ENCODE results near the gene SGMS1.

Gene SGMS1

DNA sequence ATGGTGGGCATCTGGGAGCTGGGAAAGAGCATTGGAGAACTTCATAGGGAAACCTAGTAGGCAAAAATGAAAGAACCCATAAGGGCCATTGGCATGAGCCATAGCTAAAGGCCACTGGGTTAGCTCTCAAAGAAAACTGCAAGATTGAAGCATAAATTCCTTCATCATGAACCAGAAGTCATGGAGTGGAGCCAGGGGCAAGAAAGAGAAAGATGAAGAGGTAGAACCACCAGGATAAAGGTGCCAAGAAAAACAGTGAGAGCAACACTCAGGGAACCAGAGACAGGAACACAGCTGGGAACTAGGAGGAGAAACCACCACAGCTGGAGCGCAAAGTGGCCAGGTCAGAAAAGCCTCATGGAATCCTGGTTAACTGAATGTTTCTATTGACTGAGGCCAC is 11.5 kb upstream of the SGMS1 start:
- DNase-seq = no peak

DNA sequence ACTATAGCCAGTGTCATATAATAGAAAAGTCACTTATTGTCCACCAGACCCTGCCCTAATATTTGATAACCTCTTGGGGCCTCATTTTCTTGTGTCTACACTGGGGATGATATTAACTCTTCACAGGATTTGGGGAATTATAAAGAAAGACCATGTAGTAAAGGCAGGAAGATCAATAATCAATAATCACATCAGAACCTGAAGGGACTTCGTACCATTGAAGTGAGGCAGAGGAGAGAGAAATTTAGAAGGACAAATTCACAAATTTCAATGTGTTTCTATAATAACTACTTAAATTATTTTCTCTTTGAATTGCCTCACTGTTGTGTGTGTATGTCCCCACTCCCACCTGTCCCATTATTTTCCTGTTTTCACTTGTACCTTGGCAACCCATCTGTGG is 10.7 kb upstream of the SGMS1 start:
- DNase-seq = no peak

DNA sequence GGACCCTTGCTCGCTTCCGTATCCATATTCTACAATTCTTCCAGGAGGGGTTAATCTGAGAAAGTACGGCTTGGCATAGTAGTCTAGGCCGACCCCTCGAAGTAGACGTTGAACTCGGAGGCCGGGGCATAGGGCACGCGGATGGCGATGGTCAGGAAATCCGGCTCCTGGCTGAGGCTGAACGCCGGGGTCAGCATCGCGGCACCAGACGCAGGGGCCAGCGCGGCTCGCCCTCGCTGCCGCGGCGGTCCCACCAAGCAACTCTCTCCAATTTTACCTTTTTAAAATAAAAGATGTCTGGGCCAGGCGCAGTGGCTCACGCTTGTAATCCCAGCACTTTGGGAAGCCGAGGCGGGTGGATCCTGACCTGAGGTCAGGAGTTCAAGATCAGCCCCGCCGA is 7.3 kb upstream of the SGMS1 start:
- DNase-seq = no peak

DNA sequence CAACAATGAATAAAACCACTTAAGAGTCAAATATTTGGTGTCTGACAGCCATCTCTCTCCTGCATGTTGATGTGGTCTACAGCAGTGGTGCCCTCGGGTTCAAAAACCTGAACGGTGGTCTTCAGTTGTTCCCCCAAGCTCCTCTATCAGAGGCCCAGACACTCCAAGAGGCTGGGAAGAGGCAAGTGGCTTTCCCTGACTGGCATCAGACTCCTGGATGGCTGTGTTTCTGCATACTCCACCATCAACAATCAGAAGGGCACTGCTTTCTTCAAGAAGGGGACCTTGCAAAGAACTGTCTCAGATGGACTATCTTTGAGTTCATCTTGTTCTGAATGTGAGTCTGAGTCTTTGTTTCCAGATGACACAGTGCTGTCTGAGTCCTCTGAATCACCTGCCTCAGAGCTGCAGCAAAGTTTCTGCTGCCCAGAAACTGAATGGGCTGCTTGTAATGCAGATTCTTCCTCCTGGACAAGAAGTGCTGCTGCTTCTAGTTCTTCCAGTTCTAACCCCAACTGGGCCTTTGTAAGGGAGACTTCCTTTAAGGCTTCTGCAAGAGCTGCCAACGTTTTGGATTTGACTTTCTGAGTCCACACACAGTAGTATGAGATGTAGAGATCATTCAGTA is 5.9 kb upstream of the SGMS1 start:
- no peak for DNase-seq

DNA sequence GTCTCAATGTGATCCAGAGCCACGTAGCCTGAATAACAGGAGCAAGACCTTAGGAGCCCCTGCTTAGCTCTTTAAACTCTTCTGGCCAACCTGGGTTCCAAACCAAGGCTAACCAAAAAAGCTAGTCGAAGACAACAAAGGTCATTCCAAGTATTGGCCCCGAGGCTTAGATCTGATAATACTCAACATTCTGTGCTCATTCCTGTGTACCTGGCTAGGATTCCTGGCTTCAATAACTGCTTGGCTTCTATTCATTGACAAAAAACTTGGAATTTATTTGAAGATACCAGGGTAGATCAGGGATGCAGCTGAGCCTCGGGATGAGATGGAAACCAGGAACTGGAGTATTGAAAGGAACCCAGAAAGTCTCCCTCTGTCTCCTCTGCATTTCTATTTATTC is 4.1 kb upstream of the SGMS1 start:
- no peak for DNase-seq

DNA sequence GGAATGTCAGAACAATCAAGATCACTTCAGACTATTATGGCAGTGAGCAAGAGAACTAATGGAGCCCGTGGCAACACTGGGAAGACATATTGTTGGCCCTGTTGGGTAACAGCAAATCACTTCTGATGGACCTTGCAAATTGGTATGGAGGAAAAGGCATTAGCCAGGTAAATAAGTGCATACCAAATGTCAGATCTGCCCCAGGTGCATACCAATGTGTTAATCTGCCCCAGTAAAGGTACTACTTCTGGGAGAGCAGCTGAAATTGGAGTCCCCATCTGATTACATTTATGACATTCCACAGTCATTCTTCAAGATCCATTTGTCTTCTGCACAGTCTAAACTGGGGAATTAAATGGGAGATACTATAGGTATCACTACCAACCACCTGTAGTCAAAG is 3.7 kb upstream of the SGMS1 start:
- no peak for DNase-seq

DNA sequence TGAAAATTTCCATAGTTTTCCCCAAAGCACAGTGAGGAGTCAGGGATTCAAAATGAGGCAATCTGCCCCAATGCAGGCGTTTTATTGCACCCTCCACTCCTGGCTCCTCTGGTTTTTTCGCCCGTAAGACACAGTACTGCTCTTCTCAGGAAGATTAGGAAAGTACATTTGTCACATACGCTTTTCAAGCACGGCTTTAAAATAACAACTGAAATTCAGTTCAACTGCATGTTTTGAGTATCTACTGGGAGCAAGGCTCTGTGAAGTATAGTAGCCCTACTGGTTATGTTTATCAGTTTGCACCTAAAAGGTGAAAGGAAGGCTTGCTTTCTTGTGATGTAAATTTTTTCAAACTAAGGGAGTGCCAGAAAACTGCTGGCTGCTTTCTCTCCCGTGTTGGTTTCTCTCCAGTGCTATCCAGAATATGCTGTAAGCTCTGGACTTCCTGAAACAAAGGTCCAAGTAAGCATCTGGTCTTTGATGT is 1.9 kb upstream of the SGMS1 start:
- no peak for DNase-seq

DNA sequence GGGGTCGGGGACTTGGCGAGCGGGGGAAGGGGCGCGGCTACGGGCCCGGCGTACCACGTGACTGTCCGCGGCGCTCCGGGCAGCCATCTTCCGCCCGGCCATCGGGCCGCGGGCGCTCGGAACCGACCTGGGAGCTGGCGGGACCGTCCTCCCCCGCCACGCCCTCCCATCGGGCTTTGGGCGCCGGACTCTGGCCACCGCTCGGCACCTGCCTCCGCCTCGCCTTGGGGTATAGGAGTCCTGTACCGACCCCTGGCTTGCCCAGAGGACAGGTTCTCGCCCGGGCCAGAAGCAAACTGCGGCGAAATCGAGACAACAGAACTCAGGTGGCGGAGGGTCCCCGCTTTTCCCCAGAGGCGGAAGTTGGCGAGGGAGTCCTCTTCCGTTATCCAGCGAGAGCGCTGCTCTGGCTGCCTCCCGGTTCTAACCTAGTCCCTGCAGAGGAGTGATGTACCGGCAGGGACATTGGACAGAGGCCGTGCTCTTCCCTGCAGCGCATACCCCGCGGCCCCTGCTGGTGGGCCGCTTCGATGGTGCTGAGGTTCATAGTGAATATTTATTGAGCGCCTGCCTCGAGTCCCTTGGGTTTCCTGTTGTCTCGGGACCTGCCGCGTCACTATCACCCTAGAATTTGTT is 1.2 kb upstream of the SGMS1 start:
- DNase-seq = peak; percentile 69

DNA sequence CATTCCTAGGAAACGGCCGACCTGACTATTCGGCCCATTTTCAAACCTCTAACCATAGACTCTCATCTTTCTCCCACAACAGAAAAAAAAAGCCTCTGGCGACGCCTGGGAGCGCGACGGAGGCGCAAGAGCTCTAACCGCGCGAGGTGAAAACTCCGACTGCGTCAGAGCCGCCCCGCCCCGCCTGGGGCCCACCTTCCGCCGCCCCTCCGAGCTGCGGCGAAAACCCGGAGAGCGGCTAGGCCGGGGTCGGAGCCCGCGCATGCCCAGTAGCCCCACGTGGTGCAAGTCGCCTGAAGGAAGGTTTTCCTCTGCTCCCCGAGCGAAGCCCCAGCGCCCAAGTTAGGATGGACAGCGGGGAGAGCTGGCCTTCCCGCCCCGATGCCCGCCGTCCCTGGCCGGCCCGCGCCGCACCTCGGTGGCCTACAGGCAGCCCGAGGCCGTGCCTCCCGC is 683 bp upstream of the SGMS1 start:
- DNase-seq = peak; percentile 87

DNA sequence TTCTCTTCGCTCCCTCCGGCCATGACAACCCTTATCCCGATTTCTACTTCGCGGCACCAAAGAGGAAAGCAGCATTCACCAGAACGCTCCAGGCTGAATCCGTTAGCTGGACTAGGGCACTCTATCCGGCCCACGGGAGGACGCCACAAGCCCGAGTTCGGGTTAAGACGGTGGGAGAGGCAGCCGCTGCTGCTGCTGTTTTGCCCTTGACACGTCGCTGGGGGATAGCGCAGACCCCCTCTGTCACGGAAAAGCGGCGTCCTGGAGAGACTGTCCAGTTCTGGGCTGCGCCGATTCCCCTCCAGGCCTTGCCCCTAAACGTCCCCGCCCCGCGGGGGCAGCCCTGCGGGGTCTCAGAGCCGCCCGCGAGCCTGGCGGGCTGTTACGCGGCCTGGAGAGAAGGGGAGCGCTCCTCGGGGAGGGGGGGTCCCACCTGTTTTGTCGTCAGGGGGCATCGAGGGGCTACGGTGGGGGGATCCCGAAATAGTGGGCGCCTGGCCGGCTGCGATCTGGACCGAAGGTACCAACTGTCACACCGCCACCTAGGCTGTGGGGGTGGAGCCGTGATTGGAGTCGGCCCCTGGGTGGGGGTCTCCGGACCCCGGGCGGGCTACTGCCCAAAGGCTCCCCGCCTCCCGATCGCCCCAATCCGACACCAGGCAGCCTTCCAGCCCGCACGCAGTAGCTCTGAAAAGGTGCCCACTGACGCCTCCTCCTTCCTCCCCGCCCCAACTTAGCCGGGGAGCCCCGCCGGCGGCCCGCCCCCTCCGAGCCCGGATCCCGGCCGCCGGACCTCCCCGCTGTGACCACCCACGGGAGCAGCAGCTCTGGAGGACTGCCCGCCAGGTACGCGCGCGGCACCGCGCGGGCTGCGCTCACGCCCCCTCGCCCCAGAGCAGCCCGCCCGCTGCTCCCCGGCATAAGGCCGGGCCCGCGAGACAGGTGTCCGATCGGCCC is 772 bp downstream of the SGMS1 start:
- no peak for DNase-seq

DNA sequence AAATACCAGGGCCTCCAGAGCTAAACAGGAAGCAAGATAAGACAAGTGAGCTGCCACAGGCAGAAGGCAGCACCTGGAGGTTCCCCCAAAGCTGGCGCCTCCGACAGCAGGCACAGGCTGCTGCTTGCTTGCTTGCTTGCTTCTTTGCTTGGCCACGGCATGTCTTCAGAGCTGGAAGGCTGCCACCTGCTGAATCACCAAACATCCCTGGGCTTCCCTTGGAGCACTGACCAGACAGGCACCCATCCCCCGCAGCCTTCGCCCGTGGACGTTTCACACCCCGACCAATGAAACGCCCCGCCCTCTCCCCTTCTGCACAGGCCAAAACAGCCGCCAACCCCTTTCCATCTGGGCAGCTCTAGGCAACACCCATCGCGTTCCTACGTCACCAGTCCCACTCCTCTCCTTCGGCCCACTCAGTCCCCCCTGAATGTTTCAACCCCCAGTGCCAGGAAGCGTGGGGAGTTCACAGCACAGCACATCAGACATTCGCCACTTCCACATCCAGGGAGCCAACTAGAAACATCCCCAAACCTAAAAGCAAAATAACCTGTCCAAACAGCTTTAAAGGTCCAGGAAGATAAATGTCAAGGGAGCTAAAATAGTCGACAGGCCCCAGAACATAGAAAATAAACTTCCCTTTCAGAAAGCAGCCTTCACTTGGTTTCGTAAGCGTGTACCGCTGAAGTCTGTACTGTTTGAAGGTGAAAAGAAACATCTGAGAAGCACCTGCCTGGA is 1.6 kb downstream of the SGMS1 start:
- peak; percentile 20 for DNase-seq

DNA sequence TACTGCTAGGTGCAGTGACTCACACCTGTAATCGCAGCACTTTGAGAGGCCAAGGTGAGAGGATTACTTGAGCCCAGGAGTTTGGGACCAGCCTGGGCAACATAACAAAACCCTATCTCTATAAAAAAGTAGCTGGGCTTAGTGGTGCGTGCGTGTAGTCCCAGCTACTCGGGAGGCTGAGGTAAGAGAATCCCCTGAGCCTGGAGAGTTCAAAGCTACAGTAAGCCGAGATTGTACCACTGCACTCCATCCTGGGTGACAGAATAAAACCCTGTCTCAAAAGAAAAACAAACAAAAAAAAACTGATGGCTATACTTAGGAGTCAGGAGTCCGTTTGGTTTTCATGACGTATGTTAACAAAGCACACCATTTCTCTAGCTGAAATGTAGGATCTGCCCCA is 2.9 kb downstream of the SGMS1 start:
- no peak for DNase-seq

DNA sequence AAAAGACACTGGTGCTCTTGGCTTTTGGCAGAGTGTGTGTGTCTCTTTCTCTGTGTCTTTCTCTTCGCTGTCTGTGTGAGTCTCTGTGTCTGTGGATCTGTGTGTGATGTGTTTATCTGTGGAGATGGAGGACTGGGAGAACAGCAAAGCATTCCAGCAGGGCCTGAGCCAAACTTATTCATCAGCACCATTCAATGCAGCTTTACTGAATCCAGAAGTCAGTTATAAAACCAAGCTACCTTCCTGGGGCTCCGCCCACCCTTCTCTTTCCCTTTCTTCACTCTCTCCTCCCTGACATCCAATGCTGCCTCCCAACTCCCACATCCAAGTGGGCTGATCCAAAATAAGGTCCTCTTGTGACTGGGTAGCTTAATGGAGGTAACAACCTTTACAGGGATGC is 3.9 kb downstream of the SGMS1 start:
- DNase-seq = no peak

DNA sequence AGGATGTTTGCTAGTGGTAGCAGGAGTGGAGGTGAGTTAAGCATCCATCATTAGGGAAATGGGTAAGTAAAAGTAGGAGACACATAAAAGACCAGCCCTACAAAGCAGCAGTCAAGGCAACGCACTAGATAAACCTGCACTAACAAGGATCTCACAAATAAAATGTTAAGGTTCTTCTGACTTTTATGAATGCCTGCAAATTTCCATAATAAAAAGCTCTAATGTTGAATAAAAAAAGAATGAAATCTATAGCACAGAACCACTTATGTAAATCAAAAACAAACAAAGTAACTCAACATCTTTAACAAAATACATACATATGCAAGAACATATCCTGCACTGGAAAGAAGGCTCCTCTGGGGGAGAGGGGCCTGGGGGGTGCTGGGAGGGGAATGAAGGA is 4.6 kb downstream of the SGMS1 start:
- DNase-seq = no peak

DNA sequence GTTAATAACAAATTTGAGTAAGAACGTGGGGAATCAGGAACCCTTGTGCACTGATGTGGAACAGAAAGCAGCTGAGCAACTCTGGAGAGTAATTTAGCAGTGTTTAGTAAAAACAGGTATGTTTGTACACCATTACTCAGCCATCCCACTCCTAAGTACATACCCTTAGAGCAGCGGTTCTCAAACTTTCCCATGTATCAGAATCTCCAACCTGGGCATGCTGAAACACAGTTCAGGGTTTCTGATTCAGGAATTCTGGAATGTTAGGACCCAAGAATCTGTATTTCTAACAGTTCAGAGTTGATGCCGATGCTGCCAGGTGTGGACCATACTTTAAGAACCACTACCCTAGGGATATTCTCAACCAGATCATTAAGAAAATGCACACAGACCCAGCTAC is 5.1 kb downstream of the SGMS1 start:
- no peak for DNase-seq

DNA sequence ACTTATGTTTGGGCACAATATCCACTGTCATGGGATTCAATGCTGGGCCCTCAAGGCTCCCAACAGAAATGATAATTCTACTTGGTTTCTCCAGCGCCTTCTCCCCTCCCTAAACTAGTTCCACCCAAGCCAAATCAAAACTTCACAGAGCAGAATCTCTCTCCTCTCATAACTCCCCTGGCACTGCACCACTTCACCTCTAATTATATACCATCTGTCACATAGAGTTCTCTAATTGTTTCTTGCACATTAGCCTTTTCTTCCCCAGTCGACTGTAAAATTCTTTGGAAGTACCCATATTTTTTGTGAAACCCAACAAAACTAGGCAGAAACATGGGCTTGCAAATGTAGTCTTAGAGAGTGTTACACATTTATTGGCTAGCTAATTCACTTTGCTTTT is 8.1 kb downstream of the SGMS1 start:
- DNase-seq = no peak

DNA sequence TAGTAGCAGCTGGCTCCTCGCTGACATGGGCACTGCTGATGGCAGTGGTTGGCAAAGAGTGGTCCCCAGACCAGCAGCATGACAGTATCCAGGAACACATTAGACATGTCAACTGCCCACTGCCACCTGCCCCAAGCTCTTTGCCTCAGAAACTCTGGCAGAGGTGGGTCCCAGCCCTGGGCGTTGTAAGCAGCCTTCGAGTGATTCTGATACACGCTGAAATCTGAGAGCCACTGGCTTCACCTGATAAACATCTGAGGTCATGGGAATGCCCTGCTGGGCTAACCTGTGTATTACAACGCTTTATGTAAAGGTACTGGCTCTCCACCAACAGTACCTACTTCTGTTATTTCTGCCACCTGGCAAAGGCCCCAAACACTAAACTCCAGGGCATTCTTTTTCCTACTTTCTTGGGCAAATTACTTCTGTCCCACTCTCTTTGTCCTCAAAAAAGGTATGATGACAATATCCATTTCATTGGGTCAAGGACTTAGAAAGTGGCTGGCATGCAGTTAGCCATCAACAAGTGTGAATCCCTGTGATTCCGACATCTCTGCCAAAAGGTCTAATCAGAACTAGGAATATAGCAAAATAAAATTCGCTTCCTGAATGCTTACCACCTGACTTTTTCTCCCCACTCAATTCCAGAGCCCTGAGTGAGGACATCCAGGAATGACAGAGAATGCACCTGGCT is 9.2 kb downstream of the SGMS1 start:
- no peak for DNase-seq

DNA sequence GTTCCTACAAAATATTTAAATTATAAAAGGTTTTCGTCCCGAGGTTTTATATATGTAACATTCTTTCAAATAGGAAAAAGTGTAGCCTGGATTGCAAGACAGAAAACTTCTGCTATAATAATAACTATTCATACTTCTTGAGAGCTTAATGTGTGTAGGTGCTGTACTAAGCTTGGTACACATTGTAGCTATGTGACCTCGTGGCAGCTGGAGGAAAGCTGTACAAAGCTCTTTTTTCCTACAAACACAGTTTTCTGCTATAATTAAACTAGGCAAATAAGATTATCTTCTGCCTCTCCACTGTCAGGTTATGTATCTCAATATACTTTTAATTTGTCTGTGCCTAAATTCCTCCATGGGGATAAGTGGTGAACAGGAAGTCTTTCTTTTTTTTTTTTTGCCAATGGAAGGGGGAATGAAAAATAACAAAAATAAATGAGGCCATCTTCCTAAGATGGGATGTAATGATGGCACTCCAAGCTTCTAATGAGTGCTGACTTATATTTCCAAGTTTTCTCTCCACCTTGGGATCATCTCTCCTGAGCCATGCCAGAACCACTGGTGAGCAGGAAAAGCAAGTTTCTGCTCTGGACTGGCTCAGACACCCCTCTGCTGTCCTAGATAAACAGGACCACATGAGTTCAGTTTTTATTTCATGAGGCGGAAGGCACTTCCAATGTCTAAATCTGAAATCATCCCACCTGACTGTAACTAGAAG is 9.9 kb downstream of the SGMS1 start:
- DNase-seq = no peak

DNA sequence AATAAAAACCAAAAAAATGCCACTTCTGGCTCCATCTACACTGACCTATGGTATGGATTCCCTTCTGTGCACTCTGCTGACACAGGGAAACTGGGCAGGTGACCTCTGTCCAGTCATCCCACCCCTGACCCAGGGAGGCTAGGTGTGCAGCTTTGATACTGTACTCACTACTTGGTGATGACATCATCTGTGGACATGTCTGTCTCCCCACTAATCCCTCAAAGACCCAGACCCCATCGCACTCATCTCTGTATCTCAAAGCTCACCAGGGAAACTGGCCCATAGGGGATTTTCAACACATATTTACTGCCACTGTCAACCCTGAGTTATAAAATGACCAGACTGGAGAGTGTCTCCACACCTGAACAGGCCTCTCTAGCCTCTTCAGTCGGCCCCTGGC is 10.6 kb downstream of the SGMS1 start:
- DNase-seq = no peak

DNA sequence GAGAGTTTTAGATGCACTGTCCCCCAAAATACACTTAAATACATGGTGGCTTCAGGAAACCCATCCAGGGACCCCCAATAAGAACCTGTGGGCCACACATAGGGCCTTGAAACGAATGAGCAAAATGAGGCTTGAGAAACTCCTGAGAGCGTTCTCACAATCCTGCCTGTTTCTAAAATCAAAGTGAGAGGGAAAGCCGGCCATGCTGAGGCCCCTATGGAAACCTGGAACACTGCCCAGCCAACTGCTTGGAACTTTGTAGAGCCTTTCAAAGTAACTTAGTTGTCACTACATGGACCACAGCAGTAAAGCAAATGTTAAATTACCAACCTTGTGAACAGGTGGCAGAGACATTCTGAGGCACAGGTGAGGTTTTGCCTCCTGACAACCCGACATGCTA is 13.4 kb downstream of the SGMS1 start:
- DNase-seq = no peak

DNA sequence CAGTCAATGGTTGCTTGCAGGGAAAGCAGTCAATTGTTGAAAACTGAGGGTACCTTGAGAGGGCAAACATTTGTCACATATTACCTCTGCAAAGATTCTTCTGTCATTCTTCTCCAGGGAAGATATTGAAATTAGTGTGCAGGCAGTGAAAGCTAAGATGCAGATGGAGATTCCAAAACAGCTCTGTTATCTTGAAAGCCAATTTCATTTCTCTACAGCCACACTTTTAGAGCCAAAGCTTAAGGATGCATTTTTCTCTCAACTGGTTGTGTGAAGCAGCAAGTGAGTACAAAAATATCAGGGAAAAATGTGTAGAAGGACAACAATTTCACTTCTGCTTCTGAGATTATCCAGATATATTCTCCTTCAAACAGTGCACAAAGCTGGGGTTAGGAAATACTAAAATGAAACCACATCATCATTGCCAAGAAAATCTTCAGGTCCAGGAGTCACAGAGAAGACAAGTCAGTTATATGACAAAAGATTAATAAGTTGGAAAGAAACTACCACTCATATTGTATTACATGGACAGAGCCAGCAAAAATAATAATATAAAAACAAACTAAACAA is 16.3 kb downstream of the SGMS1 start:
- DNase-seq = no peak

DNA sequence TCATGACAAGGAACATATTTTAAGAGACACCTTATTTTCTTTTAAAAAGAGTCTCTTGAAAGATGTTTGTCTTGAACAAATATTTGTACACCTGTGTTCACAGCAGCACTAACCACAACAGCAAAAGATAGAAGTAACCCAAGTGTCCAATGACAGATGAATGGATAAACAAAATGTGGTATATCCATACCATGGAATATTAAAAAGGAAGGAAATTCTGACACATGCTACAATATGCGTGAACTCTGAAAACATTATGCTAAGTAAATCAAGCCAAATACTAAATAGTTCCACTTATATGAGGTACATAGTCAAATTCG is 17.8 kb downstream of the SGMS1 start:
- no peak for DNase-seq
